Ishikawa (cell line): ENCODE results near the gene RRH.

Source experiments
- CEBPB ChIP-seq: IDR thresholded peaks from 2 replicates; pipeline ENCODE4 v1.6.1; 2012
- CREB1 ChIP-seq: IDR thresholded peaks from 2 replicates; pipeline ENCODE4 v1.6.1; 2012; ENCODE audit warnings: low read depth
- EGR1 ChIP-seq: IDR thresholded peaks from 2 replicates; pipeline ENCODE4 v1.6.1; 2012
- EP300 ChIP-seq: IDR thresholded peaks from 2 replicates; pipeline ENCODE4 v1.6.1; 2012; ENCODE audit warnings: borderline replicate concordance
- FOXM1 ChIP-seq: IDR thresholded peaks from 2 replicates; pipeline ENCODE4 v1.6.1; 2012; ENCODE audit warnings: low read depth, borderline replicate concordance
- NFIC ChIP-seq: IDR thresholded peaks from 2 replicates; pipeline ENCODE4 v1.6.1; 2012
- RAD21 ChIP-seq: IDR thresholded peaks from 2 replicates; pipeline ENCODE4 v1.6.1; 2012; ENCODE audit warnings: low read depth
- TAF1 ChIP-seq: IDR thresholded peaks from 2 replicates; pipeline ENCODE4 v1.6.1; 2012; ENCODE audit warnings: low read depth, mild to moderate bottlenecking
- TCF12 ChIP-seq: IDR thresholded peaks from 2 replicates; pipeline ENCODE4 v1.6.1; 2012; ENCODE audit warnings: low read depth
- TEAD4 ChIP-seq: IDR thresholded peaks from 2 replicates; pipeline ENCODE4 v1.6.1; 2012
- YY1 ChIP-seq: IDR thresholded peaks from 2 replicates; pipeline ENCODE4 v1.6.1; 2012; ENCODE audit warnings: low read depth
- ZBTB7A ChIP-seq: IDR thresholded peaks from 2 replicates; pipeline ENCODE4 v1.6.1; 2012; ENCODE audit warnings: low read depth
- TF ChIP-seq, protein P1 (sequence below): IDR thresholded peaks from 2 replicates; pipeline ENCODE4 v1.6.1; 2012; ENCODE audit warnings: low read depth, mild to moderate bottlenecking
- TF ChIP-seq, protein P2 (sequence below): IDR thresholded peaks from 2 replicates; pipeline ENCODE4 v1.6.1; 2012
- TF ChIP-seq, protein P3 (sequence below): IDR thresholded peaks from 2 replicates; pipeline ENCODE4 v1.6.1; 2012

RRH gene

DNA sequence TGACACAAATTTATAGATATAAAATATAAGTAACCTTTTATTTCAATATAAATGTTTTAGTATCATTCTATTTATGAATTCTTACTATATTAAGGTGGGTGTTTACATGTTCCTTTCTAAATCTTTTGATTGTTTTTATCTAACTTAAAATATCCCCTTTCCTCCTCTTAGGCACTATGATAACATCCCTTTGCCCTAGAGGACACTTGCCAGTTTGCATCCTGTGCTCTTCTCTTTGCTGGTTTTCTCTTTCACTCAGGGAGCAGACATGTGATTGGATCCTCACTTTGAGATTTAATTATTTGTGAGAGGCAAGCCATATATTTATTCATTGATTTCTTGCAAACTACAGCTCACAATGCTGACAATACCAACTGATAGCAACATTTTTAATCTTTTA is 36.4 kb downstream of the RRH start:
- TF ChIP-seq FOXM1 = no peak
- TF ChIP-seq CREB1 = no peak
- no peak for TF ChIP-seq TCF12
- TF ChIP-seq, protein P1, sequence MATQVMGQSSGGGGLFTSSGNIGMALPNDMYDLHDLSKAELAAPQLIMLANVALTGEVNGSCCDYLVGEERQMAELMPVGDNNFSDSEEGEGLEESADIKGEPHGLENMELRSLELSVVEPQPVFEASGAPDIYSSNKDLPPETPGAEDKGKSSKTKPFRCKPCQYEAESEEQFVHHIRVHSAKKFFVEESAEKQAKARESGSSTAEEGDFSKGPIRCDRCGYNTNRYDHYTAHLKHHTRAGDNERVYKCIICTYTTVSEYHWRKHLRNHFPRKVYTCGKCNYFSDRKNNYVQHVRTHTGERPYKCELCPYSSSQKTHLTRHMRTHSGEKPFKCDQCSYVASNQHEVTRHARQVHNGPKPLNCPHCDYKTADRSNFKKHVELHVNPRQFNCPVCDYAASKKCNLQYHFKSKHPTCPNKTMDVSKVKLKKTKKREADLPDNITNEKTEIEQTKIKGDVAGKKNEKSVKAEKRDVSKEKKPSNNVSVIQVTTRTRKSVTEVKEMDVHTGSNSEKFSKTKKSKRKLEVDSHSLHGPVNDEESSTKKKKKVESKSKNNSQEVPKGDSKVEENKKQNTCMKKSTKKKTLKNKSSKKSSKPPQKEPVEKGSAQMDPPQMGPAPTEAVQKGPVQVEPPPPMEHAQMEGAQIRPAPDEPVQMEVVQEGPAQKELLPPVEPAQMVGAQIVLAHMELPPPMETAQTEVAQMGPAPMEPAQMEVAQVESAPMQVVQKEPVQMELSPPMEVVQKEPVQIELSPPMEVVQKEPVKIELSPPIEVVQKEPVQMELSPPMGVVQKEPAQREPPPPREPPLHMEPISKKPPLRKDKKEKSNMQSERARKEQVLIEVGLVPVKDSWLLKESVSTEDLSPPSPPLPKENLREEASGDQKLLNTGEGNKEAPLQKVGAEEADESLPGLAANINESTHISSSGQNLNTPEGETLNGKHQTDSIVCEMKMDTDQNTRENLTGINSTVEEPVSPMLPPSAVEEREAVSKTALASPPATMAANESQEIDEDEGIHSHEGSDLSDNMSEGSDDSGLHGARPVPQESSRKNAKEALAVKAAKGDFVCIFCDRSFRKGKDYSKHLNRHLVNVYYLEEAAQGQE = no peak
- no peak for TF ChIP-seq RAD21
- TF ChIP-seq, protein P2, sequence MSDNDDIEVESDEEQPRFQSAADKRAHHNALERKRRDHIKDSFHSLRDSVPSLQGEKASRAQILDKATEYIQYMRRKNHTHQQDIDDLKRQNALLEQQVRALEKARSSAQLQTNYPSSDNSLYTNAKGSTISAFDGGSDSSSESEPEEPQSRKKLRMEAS = no peak
- TF ChIP-seq TEAD4 = no peak
- no peak for TF ChIP-seq EGR1
- TF ChIP-seq, protein P3, sequence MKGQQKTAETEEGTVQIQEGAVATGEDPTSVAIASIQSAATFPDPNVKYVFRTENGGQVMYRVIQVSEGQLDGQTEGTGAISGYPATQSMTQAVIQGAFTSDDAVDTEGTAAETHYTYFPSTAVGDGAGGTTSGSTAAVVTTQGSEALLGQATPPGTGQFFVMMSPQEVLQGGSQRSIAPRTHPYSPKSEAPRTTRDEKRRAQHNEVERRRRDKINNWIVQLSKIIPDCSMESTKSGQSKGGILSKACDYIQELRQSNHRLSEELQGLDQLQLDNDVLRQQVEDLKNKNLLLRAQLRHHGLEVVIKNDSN = no peak
- TF ChIP-seq EP300 = no peak

DNA sequence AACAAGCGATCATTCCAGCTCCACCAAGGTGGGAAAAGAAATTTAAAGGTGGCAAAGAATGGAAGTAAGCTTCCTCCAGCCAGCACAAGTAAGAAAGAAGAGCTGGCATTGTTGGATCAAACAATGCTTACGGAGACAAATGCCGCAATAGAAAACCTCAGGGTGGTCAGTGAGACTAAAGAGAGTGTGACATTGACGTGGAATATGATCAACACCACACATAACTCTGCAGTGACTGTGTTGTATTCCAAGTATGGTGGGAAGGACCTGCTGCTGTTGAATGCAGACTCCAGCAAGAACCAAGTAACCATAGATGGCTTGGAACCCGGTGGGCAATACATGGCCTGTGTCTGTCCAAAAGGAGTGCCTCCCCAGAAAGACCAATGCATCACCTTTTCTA is 42.3 kb downstream of the RRH start:
- TF ChIP-seq NFIC (no peak), EGR1 (no peak), CREB1 (no peak), TEAD4 (no peak), TAF1 (no peak), EP300 (no peak), ZBTB7A (no peak), TCF12 (no peak), FOXM1 (no peak), CEBPB (no peak), RAD21 (no peak), YY1 (no peak)
- TF ChIP-seq, protein P3 = no peak
- TF ChIP-seq, protein P2 = no peak
- TF ChIP-seq, protein P1 = no peak

DNA sequence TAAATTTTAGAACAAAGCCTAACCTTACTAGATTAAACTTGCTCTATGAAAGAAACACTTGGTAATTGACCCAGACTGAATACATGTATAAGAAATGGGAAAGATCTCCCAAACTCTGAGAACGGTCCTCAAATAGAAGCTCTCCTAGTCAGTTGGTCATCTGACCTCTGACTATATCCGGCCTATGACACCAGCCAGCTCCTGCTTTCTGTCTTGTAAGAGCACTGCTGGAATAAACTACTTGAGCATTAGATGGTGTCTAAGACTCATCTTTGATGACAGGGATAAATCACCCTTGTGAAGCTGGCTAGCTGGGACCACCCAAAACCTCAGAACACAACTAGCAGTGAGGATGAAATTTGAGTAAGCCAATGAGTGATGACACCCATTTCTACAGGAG is 44.3 kb downstream of the RRH start:
- TF ChIP-seq, protein P3 = no peak
- TF ChIP-seq FOXM1 = no peak
- no peak for TF ChIP-seq NFIC
- TF ChIP-seq TCF12 = no peak
- no peak for TF ChIP-seq ZBTB7A
- no peak for TF ChIP-seq TEAD4
- TF ChIP-seq RAD21 = no peak

DNA sequence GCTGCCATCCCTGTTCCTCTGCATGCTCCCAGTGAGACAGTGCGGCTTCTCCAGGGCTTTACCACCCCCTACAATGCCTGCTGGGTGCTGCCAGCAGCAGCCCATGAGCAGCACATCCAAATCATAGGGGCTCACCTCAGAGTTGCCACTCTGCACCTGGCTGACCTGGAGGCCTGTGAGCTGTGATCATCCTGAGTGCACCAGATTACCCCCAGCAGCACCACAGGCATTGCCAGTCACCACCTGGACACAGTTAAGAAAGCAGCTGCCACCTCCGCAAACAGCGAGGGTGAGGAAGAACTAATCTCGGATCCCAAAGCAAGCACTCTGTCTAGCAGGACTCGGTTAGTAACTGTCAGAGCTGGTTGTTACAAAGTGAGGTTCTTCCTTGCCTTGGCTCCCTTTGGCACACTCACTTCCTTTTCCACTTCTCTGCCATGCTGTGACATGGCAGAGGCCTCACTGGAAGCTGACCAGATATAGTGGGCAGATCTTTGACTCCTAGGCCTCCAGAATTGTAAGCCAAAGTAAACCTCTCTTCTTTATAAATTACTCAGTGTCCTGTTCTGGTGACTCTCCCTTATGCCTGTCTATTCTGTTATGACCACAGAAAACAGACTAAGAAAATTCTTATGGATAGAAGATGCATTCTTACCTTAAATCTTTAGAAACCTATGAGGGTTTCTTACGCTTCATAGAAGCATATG is 45.3 kb downstream of the RRH start:
- TF ChIP-seq, protein P2 = no peak
- TF ChIP-seq RAD21 = no peak
- no peak for TF ChIP-seq ZBTB7A
- TF ChIP-seq, protein P3 = no peak
- no peak for TF ChIP-seq FOXM1
- no peak for TF ChIP-seq EGR1
- no peak for TF ChIP-seq NFIC
- TF ChIP-seq YY1 = no peak
- no peak for TF ChIP-seq TAF1
- no peak for TF ChIP-seq EP300
- TF ChIP-seq CEBPB = no peak
- no peak for TF ChIP-seq TCF12
